Thyroid gland (tissue), 4 donors: ENCODE data around the gene PRSS50. TPM values are rescaled to one million over a fixed set of nuclear protein-coding genes. Genes with fewer than 3 reads are reported as not detected.
"Not testable (repeated sequence)": the region's sequence is repeated elsewhere in the genome, so short reads cannot be mapped to it uniquely, and the experiment has no call there.

Source experiments
- DNase-seq, 2 donors: peaks; one replicate each; pipeline ENCODE4 v3.0.0-alpha.2; 2019
- H3K27ac ChIP-seq, 3 donors: fragments of 200-600 bp; sonication (generic); 1 replicate in 2 of 3; 2 replicates in 1 of 3; pipeline ENCODE4 v1.5.1; 2016 to 2019; ENCODE audit warnings: mild to moderate bottlenecking in 1 of 3, moderate library complexity in 1 of 3
- H3K27me3 ChIP-seq: fragments of 200-600 bp; sonication (generic); one replicate; pipeline ENCODE4 v1.5.1; 2019
- H3K36me3 ChIP-seq, 2 donors: fragments of 200-600 bp; sonication (generic); one replicate each; pipeline ENCODE4 v1.5.1; 2016 to 2019
- H3K4me1 ChIP-seq, 2 donors: fragments of 200-600 bp; sonication (generic); one replicate each; pipeline ENCODE4 v1.5.1; 2017 to 2019
- H3K4me3 ChIP-seq, 3 donors: fragments of 200-600 bp; sonication (generic); replicated peaks in 1 of 3; 1 replicate in 2 of 3; 2 replicates in 1 of 3; pipeline ENCODE4 v1.5.1; 2016; ENCODE audit warnings: mild to moderate bottlenecking in 1 of 3
- H3K9me3 ChIP-seq: fragments of 200-600 bp; sonication (generic); one replicate; pipeline ENCODE4 v1.5.1; 2017
- POLR2A ChIP-seq, 2 donors: fragments of 450-650 bp; IDR thresholded peaks; one replicate each; pipeline ENCODE4 v1.6.1; 2017; ENCODE audit warnings: antibody characterized with exemption in 2 of 2, mild to moderate bottlenecking in 2 of 2, moderate library complexity in 1 of 2
- WGBS, 2 donors: methylation state at CpG; one replicate each; pipeline ENCODE4 v1.1.5; 2017; 5-methylcytosine and 5-hydroxymethylcytosine counted together
- intact Hi-C: fragments of 100-400 bp; cut with DNase I; formaldehyde crosslinking; loops from one replicate; pipeline ENCODE4 v1.15.1; 2023
- total RNA-seq, 4 donors: library from RNA; depleted of rRNA; stranded (reverse); fragments of >200 nt; gene quantifications; one replicate each; pipeline ENCODE4 v1.2.3, GENCODE V29; 2016
- TF ChIP-seq, protein P1 (sequence below), 6 experiments: fragments of 200-600 bp in 3 of 6; fragments of 450-650 bp in 3 of 6; sonication (generic) in 3 of 6; IDR thresholded peaks; one replicate each; pipeline ENCODE4 v1.5.1; 2016 to 2019; ENCODE audit warnings: antibody characterized with exemption in 6 of 6, mild to moderate bottlenecking in 2 of 6, inconsistent platforms in 1 of 6, moderate library complexity in 1 of 6

Gene PRSS50
- total RNA-seq, 4 donors from 2014 or later = 1.7 to 6.0 (median 3.6) TPM

DNA sequence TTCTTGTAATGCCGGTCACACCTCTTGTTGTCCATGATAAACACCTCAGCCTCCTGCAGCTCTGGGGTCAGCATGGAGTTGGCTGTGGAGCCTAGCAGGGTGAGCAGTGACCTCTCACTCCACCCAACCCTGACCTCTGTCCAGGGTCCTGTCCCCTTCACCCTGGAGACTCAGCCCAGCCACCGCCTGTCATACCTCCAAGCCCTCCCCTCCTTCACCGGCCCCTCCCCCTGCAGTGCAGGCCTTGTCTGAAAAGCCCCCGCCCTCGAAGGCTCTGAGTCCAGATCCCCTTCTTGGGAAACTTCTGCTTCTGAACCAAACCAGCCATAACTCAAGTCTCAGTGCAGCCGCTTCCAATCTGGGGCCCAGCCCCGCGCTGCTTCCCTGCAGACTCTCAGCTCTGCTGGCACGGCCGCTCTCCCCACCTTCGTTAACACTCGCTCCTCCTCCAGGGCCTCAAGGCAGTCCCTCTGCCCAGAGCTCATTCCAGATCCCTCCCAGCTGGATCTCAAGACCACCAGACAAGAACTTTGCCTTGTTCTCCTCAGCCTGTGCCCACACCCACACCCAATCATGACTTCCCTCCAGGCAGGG lies 25.4 kb upstream of the PRSS50 start:
- no peaks in the 10 kb centered on the region for H3K4me1 ChIP-seq
- H3K27me3 ChIP-seq = no peaks in the 10 kb centered on the region
- H3K27ac ChIP-seq = no peak overlapping the region
- TF ChIP-seq, protein P1, sequence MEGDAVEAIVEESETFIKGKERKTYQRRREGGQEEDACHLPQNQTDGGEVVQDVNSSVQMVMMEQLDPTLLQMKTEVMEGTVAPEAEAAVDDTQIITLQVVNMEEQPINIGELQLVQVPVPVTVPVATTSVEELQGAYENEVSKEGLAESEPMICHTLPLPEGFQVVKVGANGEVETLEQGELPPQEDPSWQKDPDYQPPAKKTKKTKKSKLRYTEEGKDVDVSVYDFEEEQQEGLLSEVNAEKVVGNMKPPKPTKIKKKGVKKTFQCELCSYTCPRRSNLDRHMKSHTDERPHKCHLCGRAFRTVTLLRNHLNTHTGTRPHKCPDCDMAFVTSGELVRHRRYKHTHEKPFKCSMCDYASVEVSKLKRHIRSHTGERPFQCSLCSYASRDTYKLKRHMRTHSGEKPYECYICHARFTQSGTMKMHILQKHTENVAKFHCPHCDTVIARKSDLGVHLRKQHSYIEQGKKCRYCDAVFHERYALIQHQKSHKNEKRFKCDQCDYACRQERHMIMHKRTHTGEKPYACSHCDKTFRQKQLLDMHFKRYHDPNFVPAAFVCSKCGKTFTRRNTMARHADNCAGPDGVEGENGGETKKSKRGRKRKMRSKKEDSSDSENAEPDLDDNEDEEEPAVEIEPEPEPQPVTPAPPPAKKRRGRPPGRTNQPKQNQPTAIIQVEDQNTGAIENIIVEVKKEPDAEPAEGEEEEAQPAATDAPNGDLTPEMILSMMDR (IDR thresholded peaks at IDR 0.05) = no peak
- TF ChIP-seq POLR2A (IDR thresholded peaks at IDR 0.05) = no peak
- H3K9me3 ChIP-seq = no peaks in the 10 kb centered on the region
- intact Hi-C loops = no loop called here
- no peak for DNase-seq
- no peak overlapping the region for H3K4me3 ChIP-seq
- 75 to 82% methylated on average over 11 to 12 of the region's 12 CpGs for WGBS, 2 donors
- no peaks in the 10 kb centered on the region for H3K36me3 ChIP-seq

DNA sequence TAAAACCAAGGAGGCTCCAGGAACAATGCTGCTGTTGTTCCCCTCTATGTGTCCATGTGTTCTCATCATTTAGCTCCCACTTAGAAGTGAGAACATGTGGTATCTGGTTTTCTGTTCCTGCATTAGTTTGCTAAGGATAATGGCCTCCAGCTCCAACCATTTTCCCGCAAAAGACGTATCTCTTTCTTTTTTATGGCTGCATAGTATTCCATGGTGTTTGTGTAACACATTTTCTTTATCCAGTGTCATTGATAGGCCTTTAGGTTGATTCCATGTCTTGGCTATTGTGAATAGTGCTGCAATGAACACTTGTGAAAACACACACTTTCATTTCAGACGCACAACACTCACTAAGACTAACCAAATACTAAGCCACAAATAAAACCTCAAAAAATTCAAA lies 21.9 kb upstream of the PRSS50 start:
- DNase-seq, H3K9me3 ChIP-seq, H3K4me1 ChIP-seq, intact Hi-C loops, H3K27ac ChIP-seq, H3K36me3 ChIP-seq, H3K27me3 ChIP-seq, H3K4me3 ChIP-seq: not testable (repeated sequence)
- WGBS, 2 donors = 97 to 98% methylated on average over 3 of the region's 3 CpGs

DNA sequence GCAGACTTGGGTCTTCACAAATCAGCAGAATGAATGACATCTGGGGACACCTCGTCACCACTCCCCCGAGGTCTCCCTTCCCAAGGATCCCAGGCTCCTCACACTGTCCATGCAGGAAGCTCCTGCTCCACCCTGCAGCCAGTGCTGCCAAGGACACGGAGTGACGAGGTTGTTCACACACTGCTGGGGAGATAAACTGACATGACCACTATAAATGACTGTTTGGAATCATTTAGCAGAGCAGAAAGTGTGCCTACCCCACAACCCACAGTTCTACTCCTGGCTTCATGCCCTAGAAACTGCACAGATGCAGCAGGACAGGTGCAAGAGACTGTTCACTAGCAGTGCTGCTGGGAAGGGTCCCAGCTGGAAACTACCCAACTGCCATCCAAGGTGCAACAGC lies 19.7 kb upstream of the PRSS50 start:
- WGBS, 2 donors = 61 to 81% methylated on average over 4 of the region's 4 CpGs
- intact Hi-C loops = no loop called here
- Histone ChIP-seq H3K27ac (no peak overlapping the region), H3K9me3 (no peaks in the 10 kb centered on the region), H3K4me3 (no peak overlapping the region), H3K36me3 (no peaks in the 10 kb centered on the region), H3K4me1 (no peaks in the 10 kb centered on the region), H3K27me3 (no peaks in the 10 kb centered on the region)
- no peak for TF ChIP-seq POLR2A (IDR thresholded peaks at IDR 0.05)
- TF ChIP-seq, protein P1 (IDR thresholded peaks at IDR 0.05) = no peak
- no peak for DNase-seq

DNA sequence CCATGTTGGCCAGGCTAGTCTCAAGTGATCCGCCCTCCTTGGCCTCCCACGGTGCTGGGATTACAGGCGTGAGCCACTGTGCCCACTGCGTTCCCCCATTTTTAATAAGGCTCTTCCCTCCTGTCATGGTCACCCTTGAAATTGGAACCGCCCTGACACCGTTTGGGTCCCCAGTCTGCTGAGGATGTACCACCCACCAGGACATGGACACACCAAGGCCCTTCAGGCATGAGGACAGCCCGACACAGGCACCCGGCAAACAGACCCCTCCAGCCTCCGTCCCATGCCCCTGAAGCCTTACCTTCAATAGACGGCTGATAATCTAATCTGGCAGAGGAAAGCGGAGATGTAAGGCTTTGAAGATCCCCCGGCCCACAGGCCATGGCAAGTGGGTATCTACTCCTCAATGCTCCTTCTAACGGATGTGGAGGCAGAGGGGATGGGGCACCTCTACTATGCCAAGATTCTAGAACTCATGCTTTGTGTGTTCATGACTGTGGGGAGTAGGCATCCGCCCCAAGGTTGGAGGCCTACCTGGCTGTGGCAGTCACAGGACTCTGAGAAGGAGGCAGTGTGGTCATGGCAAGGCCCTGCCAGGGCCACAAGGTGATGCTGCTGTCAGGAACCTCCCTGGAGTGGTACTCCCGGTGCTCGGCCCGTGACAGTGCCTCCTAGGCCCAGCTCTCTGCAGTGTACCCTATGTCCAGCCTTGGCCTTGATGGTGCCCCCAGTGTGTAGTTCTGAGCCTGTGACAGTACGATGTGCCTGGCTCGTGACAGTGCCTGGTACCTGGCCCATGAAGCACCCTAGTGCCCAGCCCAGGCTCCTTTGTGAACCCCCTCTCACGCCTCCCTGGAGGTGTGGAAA lies 18.6 kb upstream of the PRSS50 start:
- H3K36me3 ChIP-seq = no peaks in the 10 kb centered on the region
- no peak for DNase-seq
- no peak for TF ChIP-seq POLR2A (IDR thresholded peaks at IDR 0.05)
- TF ChIP-seq, protein P1 (IDR thresholded peaks at IDR 0.05) = no peak
- H3K27ac ChIP-seq = no peak overlapping the region
- no peaks in the 10 kb centered on the region for H3K9me3 ChIP-seq
- no peaks in the 10 kb centered on the region for H3K27me3 ChIP-seq
- 94 to 95% methylated on average over 16 of the region's 20 CpGs for WGBS, 2 donors
- H3K4me3 ChIP-seq = no peak overlapping the region
- H3K4me1 ChIP-seq = no peaks in the 10 kb centered on the region
- intact Hi-C loops = no loop called here

DNA sequence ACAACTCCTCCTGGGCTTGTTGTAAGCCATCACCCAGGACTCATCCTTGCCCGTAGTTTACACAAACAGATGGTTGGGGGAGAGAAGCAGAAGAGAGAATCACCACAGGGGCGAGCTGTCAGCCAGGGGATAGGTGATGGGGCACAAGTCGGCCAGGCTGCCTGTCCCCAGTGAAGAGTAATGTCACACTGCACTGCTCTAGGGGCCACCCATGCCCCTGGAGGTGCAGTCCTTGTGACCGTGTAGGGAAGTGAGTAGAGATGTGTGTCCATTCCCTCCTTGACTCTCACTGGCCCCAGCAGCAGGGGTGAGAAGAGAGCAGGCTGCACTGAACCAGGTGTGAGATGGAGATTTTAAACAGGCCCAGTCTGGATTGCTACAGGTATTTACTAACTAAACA lies 17.1 kb upstream of the PRSS50 start:
- H3K9me3 ChIP-seq = no peaks in the 10 kb centered on the region
- TF ChIP-seq, protein P1 (IDR thresholded peaks at IDR 0.05) = no peak
- no peak for TF ChIP-seq POLR2A (IDR thresholded peaks at IDR 0.05)
- no peaks in the 10 kb centered on the region for H3K36me3 ChIP-seq
- no peak overlapping the region for H3K27ac ChIP-seq
- H3K4me1 ChIP-seq = no peaks in the 10 kb centered on the region
- H3K4me3 ChIP-seq = no peak overlapping the region
- WGBS, 2 donors = 55 to 63% methylated on average over 4 of the region's 4 CpGs
- H3K27me3 ChIP-seq = no peaks in the 10 kb centered on the region
- intact Hi-C loops = no loop called here
- no peak for DNase-seq
